Karpas-422 (cell line): ENCODE results near the gene RAMP3. TPM values are rescaled to one million over a fixed set of nuclear protein-coding genes. Genes with fewer than 3 reads are reported as not detected.

Experiments used
- DNase-seq: peaks from one replicate; pipeline ENCODE4 v3.0.0-alpha.2; 2015
- H2AFZ ChIP-seq: fragments of 200-600 bp; sonication (generic); 2 replicates; pipeline ENCODE4 v1.6.1; 2014; ENCODE audit warnings: antibody characterized with exemption, low read length, mixed read lengths
- H3K27ac ChIP-seq: fragments of 200-600 bp; sonication (generic); 2 replicates; pipeline ENCODE4 v1.5.1; 2014; ENCODE audit warnings: mild to moderate bottlenecking, low read length, moderate library complexity
- H3K27me3 ChIP-seq: fragments of 200-600 bp; sonication (generic); 2 replicates; pipeline ENCODE4 v1.6.1; 2014; ENCODE audit warnings: low read length, mixed read lengths
- H3K36me3 ChIP-seq: fragments of 200-600 bp; sonication (generic); 2 replicates; pipeline ENCODE4 v1.6.1; 2014; ENCODE audit warnings: low read length, mixed read lengths; ENCODE audit not compliant: insufficient read depth
- H3K4me1 ChIP-seq: fragments of 200-600 bp; sonication (generic); 2 replicates; pipeline ENCODE4 v1.6.1; 2014; ENCODE audit warnings: mild to moderate bottlenecking, low read length, mixed read lengths
- H3K4me2 ChIP-seq: fragments of 200-600 bp; sonication (generic); 2 replicates; pipeline ENCODE4 v1.6.1; 2014; ENCODE audit warnings: low read length, low read depth, mild to moderate bottlenecking; ENCODE audit not compliant: poor library complexity, severe bottlenecking
- H3K4me3 ChIP-seq: fragments of 200-600 bp; sonication (generic); 2 replicates; pipeline ENCODE4 v1.5.1; 2014; ENCODE audit warnings: mild to moderate bottlenecking, antibody characterized with exemption, low read length, mixed read lengths
- H3K79me2 ChIP-seq: fragments of 200-600 bp; sonication (generic); 2 replicates; pipeline ENCODE4 v1.6.1; 2014; ENCODE audit warnings: mild to moderate bottlenecking, low read length, mixed read lengths
- H3K9ac ChIP-seq: fragments of 200-600 bp; sonication (generic); 2 replicates; pipeline ENCODE4 v1.6.0; 2014; ENCODE audit warnings: low read length
- H3K9me2 ChIP-seq: fragments of 200-600 bp; sonication (generic), shearing (Covaris generic); replicated peaks from 2 replicates; pipeline ENCODE4 v1.6.0; 2014; ENCODE audit warnings: mild to moderate bottlenecking, low read length, moderate library complexity; ENCODE audit not compliant: insufficient read depth
- H3K9me3 ChIP-seq: fragments of 300-700, 200-600 bp; sonication (generic); 2 replicates; pipeline ENCODE4 v1.6.1; 2014; ENCODE audit warnings: low read length, mixed read lengths
- H4K20me1 ChIP-seq: fragments of 200-600 bp; sonication (generic); 2 replicates; pipeline ENCODE4 v1.6.1; 2014; ENCODE audit warnings: mild to moderate bottlenecking, antibody characterized with exemption, low read length, low read depth; ENCODE audit not compliant: insufficient read depth
- total RNA-seq: library from RNA; depleted of rRNA; stranded (reverse); fragments of >200 nt; shearing (Covaris generic); gene quantifications from 2 replicates; pipeline ENCODE4 v1.2.3, GENCODE V29; 2014; ENCODE audit warnings: low replicate concordance

RAMP3 gene
- total RNA-seq, 1 experiment from 2014 or later = not detected

DNA sequence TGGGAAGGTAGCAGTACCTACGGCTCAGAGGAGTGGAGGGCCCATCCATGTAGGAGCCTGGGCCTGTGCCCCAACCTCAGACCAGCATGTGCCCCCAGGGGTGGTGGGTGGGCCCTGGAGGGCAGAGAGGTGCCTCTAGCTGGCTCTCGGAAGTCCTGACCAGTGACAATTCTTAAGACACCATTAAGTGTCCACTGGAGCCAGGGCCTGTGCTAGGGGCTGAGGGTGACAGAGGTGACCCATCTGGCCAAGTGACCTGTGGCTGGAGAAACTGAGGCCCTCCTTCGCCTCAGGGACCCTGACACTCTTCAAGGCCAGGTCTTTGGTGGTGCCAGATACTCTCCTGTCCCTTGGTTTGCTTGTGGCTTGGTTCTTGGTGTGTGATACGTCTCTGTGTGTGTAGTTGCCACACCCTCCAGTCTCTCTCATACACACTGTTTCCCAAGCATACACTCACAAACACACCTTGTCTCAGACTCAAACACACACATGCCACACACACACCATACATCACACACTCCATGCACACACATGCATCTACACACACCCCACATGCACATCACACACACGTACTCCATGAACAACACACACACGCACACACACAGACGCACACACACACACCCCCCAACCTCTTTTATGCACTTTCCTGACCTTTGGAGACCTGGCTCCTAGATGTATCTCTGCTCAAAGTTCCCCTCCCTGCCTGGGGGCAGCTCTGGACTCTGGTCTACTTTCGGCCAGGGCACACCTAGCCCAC, 897 bp upstream of the RAMP3 start:
- Histone ChIP-seq H3K4me2 (no peak overlapping the region), H2AFZ (no peak overlapping the region)
- no peak for DNase-seq

DNA sequence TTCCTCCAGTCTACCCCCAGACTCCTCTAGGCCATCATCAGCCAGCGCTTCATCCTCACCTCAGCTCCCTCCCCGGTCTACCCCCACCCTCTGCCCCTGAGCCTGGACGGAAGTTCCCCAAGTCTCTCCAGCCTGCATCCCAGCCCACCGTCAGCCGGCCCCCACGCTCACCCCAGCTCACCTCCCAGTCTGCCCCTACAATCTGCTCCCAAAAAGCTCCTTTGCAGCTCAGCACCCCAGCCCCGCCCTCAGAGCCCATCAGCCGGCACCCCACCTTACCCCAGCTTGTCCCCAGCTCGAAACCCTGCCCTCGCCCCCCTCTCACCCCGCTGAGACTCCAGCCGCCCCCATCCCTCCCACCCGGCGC, 322 bp upstream of the RAMP3 start:
- no peaks in the 10 kb centered on the region for H3K9me3 ChIP-seq
- no peak overlapping the region for H3K27ac ChIP-seq
- H3K9ac ChIP-seq = no peak overlapping the region
- no peaks in the 10 kb centered on the region for H4K20me1 ChIP-seq
- H3K4me2 ChIP-seq = no peak overlapping the region
- H2AFZ ChIP-seq = no peak overlapping the region
- H3K4me1 ChIP-seq = no peaks in the 10 kb centered on the region
- H3K79me2 ChIP-seq = no peaks in the 10 kb centered on the region
- no peaks in the 10 kb centered on the region for H3K36me3 ChIP-seq
- H3K27me3 ChIP-seq = no peaks in the 10 kb centered on the region
- DNase-seq = no peak
- H3K9me2 ChIP-seq = no peaks in the 10 kb centered on the region
- no peak overlapping the region for H3K4me3 ChIP-seq

More for the DNA sequence above, 897 bp upstream of the RAMP3 start:
- Histone ChIP-seq H3K79me2 (no peaks in the 10 kb centered on the region), H3K36me3 (no peaks in the 10 kb centered on the region), H3K4me3 (no peak overlapping the region), H3K9me3 (no peaks in the 10 kb centered on the region), H4K20me1 (no peaks in the 10 kb centered on the region), H3K9ac (no peak overlapping the region), H3K9me2 (no peaks in the 10 kb centered on the region), H3K27me3 (no peaks in the 10 kb centered on the region), H3K27ac (no peak overlapping the region), H3K4me1 (no peaks in the 10 kb centered on the region)

DNA sequence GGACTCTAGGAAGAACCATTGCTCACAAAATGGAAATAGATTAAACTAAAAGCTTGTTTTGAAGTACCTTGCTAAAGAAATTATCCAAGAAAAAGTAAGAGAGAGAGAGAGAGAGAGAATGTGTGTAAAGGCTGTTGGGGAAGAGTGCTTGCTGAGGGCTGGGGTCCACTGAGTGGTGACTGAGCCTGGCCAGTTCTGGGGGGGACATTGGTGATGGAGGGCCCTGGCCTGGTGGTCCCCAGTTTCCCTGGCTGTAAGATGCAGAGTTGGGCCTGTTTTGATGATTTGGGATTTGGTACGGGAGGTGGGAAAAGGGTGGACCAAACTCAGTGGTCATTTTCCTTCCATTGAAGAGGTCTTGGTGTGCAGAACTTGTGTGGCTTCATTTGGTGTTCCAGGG, 880 bp downstream of the RAMP3 start:
- H2AFZ ChIP-seq = no peak overlapping the region
- H3K79me2 ChIP-seq = no peaks in the 10 kb centered on the region
- no peaks in the 10 kb centered on the region for H3K9me3 ChIP-seq
- H4K20me1 ChIP-seq = no peaks in the 10 kb centered on the region
- no peak overlapping the region for H3K27ac ChIP-seq
- no peaks in the 10 kb centered on the region for H3K4me1 ChIP-seq
- H3K36me3 ChIP-seq = no peaks in the 10 kb centered on the region
- no peak overlapping the region for H3K4me3 ChIP-seq
- no peak overlapping the region for H3K4me2 ChIP-seq
- no peaks in the 10 kb centered on the region for H3K27me3 ChIP-seq
- H3K9me2 ChIP-seq = no peaks in the 10 kb centered on the region
- no peak overlapping the region for H3K9ac ChIP-seq
- DNase-seq = no peak

DNA sequence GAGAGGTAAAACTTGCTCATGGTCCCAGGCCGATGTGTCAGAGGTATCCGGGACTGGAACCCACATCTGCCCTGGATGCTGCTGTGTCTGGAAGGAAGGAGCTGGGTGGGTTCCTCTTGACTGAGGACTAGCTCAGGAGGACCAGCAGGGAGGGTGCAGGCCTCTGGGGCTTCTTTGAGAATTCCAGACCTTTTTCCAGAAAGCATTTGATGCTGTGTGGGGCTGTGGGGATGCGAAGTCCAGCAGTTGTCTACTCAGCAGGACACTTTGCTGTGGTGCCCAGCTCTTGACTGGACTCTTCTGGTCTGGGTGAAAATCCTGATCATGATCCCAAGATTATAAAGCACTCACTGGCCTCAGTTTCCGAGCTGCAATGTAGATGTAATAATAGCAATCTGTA, 1.7 kb downstream of the RAMP3 start:
- H3K4me1 ChIP-seq = no peaks in the 10 kb centered on the region
- no peaks in the 10 kb centered on the region for H3K79me2 ChIP-seq
- H3K9me2 ChIP-seq = no peaks in the 10 kb centered on the region
- H3K9ac ChIP-seq = no peak overlapping the region
- H3K4me2 ChIP-seq = no peak overlapping the region
- no peak overlapping the region for H3K4me3 ChIP-seq
- DNase-seq = no peak
- no peak overlapping the region for H3K27ac ChIP-seq
- H3K36me3 ChIP-seq = no peaks in the 10 kb centered on the region
- no peaks in the 10 kb centered on the region for H3K9me3 ChIP-seq
- H4K20me1 ChIP-seq = no peaks in the 10 kb centered on the region
- no peak overlapping the region for H2AFZ ChIP-seq
- H3K27me3 ChIP-seq = no peaks in the 10 kb centered on the region

DNA sequence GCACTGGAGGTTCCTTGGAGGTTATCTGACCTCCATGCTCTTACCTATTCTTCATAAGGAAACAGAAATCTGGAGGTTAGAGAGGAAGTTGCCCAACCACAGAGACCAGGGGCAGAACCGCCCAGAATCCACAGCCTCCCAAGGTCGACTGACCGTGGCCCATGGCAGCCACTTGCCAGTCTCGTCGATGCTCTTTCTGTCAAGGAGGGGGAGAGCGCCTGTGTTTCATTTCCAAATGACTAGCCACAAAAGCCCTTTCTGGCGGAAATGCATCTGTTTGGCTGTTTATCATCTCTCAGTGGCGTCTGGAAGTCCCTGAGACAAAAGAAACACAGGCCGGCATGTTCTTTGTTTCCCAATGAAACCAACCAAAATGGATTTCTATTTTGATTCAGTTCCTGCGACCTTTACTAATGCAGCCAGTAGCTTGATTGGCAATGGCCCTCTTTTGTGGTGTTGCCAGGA, 2.9 kb downstream of the RAMP3 start:
- DNase-seq = no peak
- Histone ChIP-seq H3K9ac (no peak overlapping the region), H3K4me3 (no peak overlapping the region), H3K79me2 (no peaks in the 10 kb centered on the region), H3K27ac (no peak overlapping the region), H4K20me1 (no peaks in the 10 kb centered on the region), H2AFZ (no peak overlapping the region), H3K27me3 (no peaks in the 10 kb centered on the region), H3K36me3 (no peaks in the 10 kb centered on the region), H3K9me3 (no peaks in the 10 kb centered on the region), H3K4me2 (no peak overlapping the region), H3K9me2 (no peaks in the 10 kb centered on the region), H3K4me1 (no peaks in the 10 kb centered on the region)

DNA sequence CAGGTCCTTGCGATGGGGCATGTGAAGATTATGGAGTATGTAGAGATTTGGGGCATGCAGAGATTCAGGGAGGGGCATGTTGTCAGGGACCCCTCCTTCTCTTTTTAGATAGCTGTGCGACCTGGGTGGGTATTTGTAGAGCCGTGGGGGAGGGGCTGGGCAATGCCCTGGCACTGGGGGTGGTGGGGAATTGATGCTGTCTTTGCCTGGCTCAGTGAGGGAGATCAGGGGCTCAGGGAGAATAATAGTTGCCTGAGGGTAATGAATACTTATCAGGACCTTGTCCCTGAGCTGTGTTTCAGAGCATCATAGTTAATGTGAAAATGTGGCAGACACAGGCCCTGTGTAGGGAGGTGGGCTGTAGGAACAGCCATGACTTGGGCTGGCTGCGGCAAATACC, 3.5 kb downstream of the RAMP3 start:
- Histone ChIP-seq H3K79me2 (no peaks in the 10 kb centered on the region), H3K27me3 (no peaks in the 10 kb centered on the region), H3K9me3 (no peaks in the 10 kb centered on the region), H3K4me2 (no peak overlapping the region), H3K27ac (no peak overlapping the region), H3K36me3 (no peaks in the 10 kb centered on the region), H4K20me1 (no peaks in the 10 kb centered on the region), H3K9me2 (no peaks in the 10 kb centered on the region), H3K4me3 (no peak overlapping the region), H3K9ac (no peak overlapping the region), H3K4me1 (no peaks in the 10 kb centered on the region), H2AFZ (no peak overlapping the region)
- DNase-seq = no peak

DNA sequence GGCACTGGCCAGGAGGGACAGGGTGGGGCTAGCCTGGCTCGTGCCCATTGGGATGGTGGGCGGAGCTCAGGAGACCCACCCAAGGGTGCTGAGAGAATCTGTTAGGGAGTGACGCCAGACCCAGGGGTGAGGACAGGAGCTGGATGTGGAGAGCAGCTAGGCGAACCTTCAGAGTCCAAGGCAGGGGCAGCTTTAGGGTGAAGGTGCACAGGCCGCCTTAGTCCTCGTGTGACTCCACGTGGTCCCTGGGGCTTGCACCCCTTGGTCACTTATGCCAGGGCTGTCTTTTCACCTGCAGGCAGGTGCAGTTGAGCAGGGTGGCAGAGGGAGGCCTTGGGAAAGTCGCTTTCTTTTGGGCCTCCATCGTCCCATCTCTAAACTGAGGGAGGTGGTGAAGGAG, 4.3 kb downstream of the RAMP3 start:
- H4K20me1 ChIP-seq = no peaks in the 10 kb centered on the region
- no peak overlapping the region for H2AFZ ChIP-seq
- H3K36me3 ChIP-seq = no peaks in the 10 kb centered on the region
- no peaks in the 10 kb centered on the region for H3K79me2 ChIP-seq
- no peaks in the 10 kb centered on the region for H3K27me3 ChIP-seq
- H3K4me1 ChIP-seq = no peaks in the 10 kb centered on the region
- no peaks in the 10 kb centered on the region for H3K9me2 ChIP-seq
- no peak overlapping the region for H3K4me3 ChIP-seq
- no peak overlapping the region for H3K27ac ChIP-seq
- H3K9me3 ChIP-seq = no peaks in the 10 kb centered on the region
- DNase-seq = no peak
- no peak overlapping the region for H3K4me2 ChIP-seq
- no peak overlapping the region for H3K9ac ChIP-seq

DNA sequence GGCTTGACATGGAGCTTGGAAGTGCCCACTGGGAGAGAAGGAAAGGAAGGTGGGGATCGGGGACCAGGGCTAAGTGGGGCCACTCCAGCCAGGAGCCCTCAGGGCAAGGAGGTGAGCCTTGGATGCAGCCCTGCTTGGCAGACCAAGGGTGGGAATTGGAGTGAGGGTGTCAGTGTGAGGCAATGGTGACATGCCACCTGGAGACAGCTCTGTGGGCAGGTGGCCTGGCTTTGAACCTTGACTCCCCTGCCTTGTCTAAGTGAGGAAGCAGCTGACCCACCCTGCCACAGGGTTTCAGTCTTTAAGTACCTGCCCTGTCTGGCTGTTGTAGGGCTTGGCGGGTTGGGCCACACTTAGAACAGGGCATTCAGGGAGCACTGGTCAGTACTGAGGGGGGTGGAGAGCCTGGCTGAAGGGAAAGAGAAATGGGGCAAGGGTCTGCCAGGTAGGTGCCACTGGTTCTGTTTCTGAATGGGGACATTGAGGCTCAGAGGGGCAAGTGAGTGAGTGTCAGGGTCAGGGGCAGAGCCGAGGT, 4.8 kb downstream of the RAMP3 start:
- H3K4me1 ChIP-seq = no peaks in the 10 kb centered on the region
- H3K79me2 ChIP-seq = no peaks in the 10 kb centered on the region
- no peak overlapping the region for H3K27ac ChIP-seq
- H4K20me1 ChIP-seq = no peaks in the 10 kb centered on the region
- no peak for DNase-seq
- no peak overlapping the region for H3K4me3 ChIP-seq
- no peaks in the 10 kb centered on the region for H3K9me2 ChIP-seq
- H3K4me2 ChIP-seq = no peak overlapping the region
- no peak overlapping the region for H2AFZ ChIP-seq
- H3K36me3 ChIP-seq = no peaks in the 10 kb centered on the region
- no peaks in the 10 kb centered on the region for H3K27me3 ChIP-seq
- no peak overlapping the region for H3K9ac ChIP-seq
- H3K9me3 ChIP-seq = no peaks in the 10 kb centered on the region
